Measurements from ENCODE around the gene PPFIBP2.

GRCh38 chr11:7574491-7575130 lies 60.8 kb downstream of the PPFIBP2 start:
- no peak for TF ChIP-seq CTCF (conservative IDR thresholded peaks at IDR 0.05; ENCODE audit: low read depth, low read length)
- no peak for TF ChIP-seq EZH2 (IDR thresholded peaks at IDR 0.05; ENCODE audit: borderline replicate concordance, low read depth, low read length, poor library complexity, severe bottlenecking)
